Measurements from ENCODE around the gene CDC25A. TPM values are rescaled to one million over a fixed set of nuclear protein-coding genes. Genes with fewer than 3 reads are reported as not detected.

Gene CDC25A
- total RNA-seq, 4 donors from 2014 or later: 2.7 to 14.2 (median 7.0) TPM

- Histone ChIP-seq H3K27me3 (peaks cover 0 to 7% (median 0%) of the 10 kb centered on the region in 4 donors), H3K4me3 (no peak overlapping the region), H3K36me3 (no peaks in the 10 kb centered on the region), H3K27ac (no peak overlapping the region), H3K9me3 (no peaks in the 10 kb centered on the region), H3K4me1 (peaks cover 18 to 58% (median 27%) of the 10 kb centered on the region in 3 donors)
- TF ChIP-seq CTCF (IDR thresholded peaks at IDR 0.05): no peak
- no peak for TF ChIP-seq POLR2A (IDR thresholded peaks at IDR 0.05)
- no peak for DNase-seq
- intact Hi-C loops (cut with DNase I): no loop called here
- 44 to 46% methylated on average over 3 of the region's 3 CpGs for WGBS, 2 donors
Measured at GRCh38 chr3:48226939-48227338, 38.7 kb upstream of the CDC25A start.

GRCh38 chr3:48225587-48225986 lies 37.4 kb upstream of the CDC25A start:
- TF ChIP-seq POLR2A (IDR thresholded peaks at IDR 0.05) (no peak), CTCF (IDR thresholded peaks at IDR 0.05) (no peak)
- Histone ChIP-seq H3K27ac (no peak overlapping the region), H3K36me3 (no peaks in the 10 kb centered on the region), H3K9me3 (no peaks in the 10 kb centered on the region), H3K4me1 (peaks cover 11 to 44% (median 18%) of the 10 kb centered on the region in 3 donors), H3K4me3 (no peak overlapping the region), H3K27me3 (peaks cover 0 to 7% (median 0%) of the 10 kb centered on the region in 4 donors)
- WGBS, 2 donors: 89 to 94% methylated on average over 3 of the region's 3 CpGs
- intact Hi-C loops (cut with DNase I): no loop called here
- DNase-seq: no peak

GRCh38 chr3:48222616-48223513 lies 34.6 kb upstream of the CDC25A start, which contains the start of gene CAMP:
CAMP (plus strand) TSS chr3:48223495; CDS start chr3:48223512, 17 bp downstream.
- DNase-seq: no peak
- Histone ChIP-seq H3K36me3 (no peaks in the 10 kb centered on the region), H3K4me3 (no peak within 1 kb of the TSS), H3K27ac (no peak within 1 kb of the TSS), H3K9me3 (no peaks in the 10 kb centered on the region), H3K27me3 (peaks cover 0 to 7% (median 0%) of the 10 kb centered on the region in 4 donors), H3K4me1 (peaks cover 15 to 43% (median 18%) of the 10 kb centered on the region in 3 donors)
- 37 to 51% methylated on average over 6 to 10 of the region's 11 CpGs for WGBS, 2 donors
- intact Hi-C loops (cut with DNase I): no loop called here
- TF ChIP-seq CTCF (IDR thresholded peaks at IDR 0.05): no peak
- TF ChIP-seq POLR2A (IDR thresholded peaks at IDR 0.05): no peak

- no peaks in the 10 kb centered on the region for H3K36me3 ChIP-seq
- 68 to 87% methylated on average over 3 to 6 of the region's 9 CpGs for WGBS, 2 donors
- H3K4me3 ChIP-seq: no peak overlapping the region
- intact Hi-C loops (cut with DNase I): no loop called here
- no peak for DNase-seq
- no peaks in the 10 kb centered on the region for H3K27me3 ChIP-seq
- H3K9me3 ChIP-seq: no peaks in the 10 kb centered on the region
- no peak overlapping the region for H3K27ac ChIP-seq
- H3K4me1 ChIP-seq: peaks cover 25 to 39% (median 28%) of the 10 kb centered on the region in 3 donors
- TF ChIP-seq CTCF (IDR thresholded peaks at IDR 0.05) (no peak), POLR2A (IDR thresholded peaks at IDR 0.05) (no peak)
Measured at GRCh38 chr3:48220746-48221145, 32.5 kb upstream of the CDC25A start.

GRCh38 chr3:48219543-48219942 lies 31.3 kb upstream of the CDC25A start:
- intact Hi-C loops (cut with DNase I): no loop called here
- Histone ChIP-seq H3K27me3 (no peaks in the 10 kb centered on the region), H3K27ac (no peak overlapping the region), H3K9me3 (no peaks in the 10 kb centered on the region), H3K4me3 (no peak overlapping the region), H3K36me3 (no peaks in the 10 kb centered on the region), H3K4me1 (peaks cover 25 to 51% (median 38%) of the 10 kb centered on the region in 3 donors)
- TF ChIP-seq CTCF (IDR thresholded peaks at IDR 0.05) (no peak), POLR2A (IDR thresholded peaks at IDR 0.05) (no peak)
- DNase-seq: no peak
- 42 to 65% methylated on average over 2 to 3 of the region's 3 CpGs for WGBS, 2 donors

Data from esophagus squamous epithelium (tissue), 5 donors.